Dendritic cell treated with granulocyte-macrophage colony-stimulating factor and Interleukin-4, amounts not matched to agents 40 ng/mL and 50 ng/mL, for 4 days (primary cell): Measurements from ENCODE around the gene PRELID1.

ENCODE experiments used
- H3K27ac Mint-ChIP-seq: one replicate; pipeline ENCODE4 v1.8.0; 2022; ENCODE audit warnings: mild to moderate bottlenecking, mixed read lengths
- H3K27me3 Mint-ChIP-seq: one replicate; pipeline ENCODE4 v1.8.0; 2022; ENCODE audit warnings: mild to moderate bottlenecking, mixed read lengths
- H3K36me3 Mint-ChIP-seq: one replicate; pipeline ENCODE4 v1.8.0; 2022; ENCODE audit warnings: low read depth, mixed read lengths
- H3K4me1 Mint-ChIP-seq: one replicate; pipeline ENCODE4 v1.8.0; 2022; ENCODE audit warnings: low read depth, mixed read lengths
- H3K4me3 Mint-ChIP-seq: one replicate; pipeline ENCODE4 v1.8.0; 2022; ENCODE audit warnings: mild to moderate bottlenecking, moderate library complexity, mixed read lengths
- H3K9me3 Mint-ChIP-seq: one replicate; pipeline ENCODE4 v1.8.0; 2022; ENCODE audit warnings: mixed read lengths
- intact Hi-C: fragments of 100-400 bp; cut with micrococcal nuclease; formaldehyde crosslinking; loops from one replicate; pipeline ENCODE4 v1.15.0; 2022

PRELID1 gene

GRCh38 chr5:177312649-177313181, 9.1 kb downstream of the PRELID1 start:
- peaks cover 24% of the 10 kb centered on the region for H3K36me3 Mint-ChIP-seq
- H3K27me3 Mint-ChIP-seq: peaks cover 2% of the 10 kb centered on the region
- no peak overlapping the region for H3K27ac Mint-ChIP-seq
- peak overlapping the region; percentile 20 for H3K4me3 Mint-ChIP-seq
- no peaks in the 10 kb centered on the region for H3K9me3 Mint-ChIP-seq
- peaks cover 65% of the 10 kb centered on the region for H3K4me1 Mint-ChIP-seq
- intact Hi-C loops: loop anchor here (10.0 kb wide), 1 partner anchor 182 kb away; the partner anchor contains the start of gene PDLIM7

GRCh38 chr5:177313561-177314259, 10.1 kb downstream of the PRELID1 start:
- Mint-ChIP-seq H3K27ac (no peak overlapping the region), H3K27me3 (peaks cover 6% of the 10 kb centered on the region), H3K36me3 (peaks cover 22% of the 10 kb centered on the region), H3K4me1 (peaks cover 62% of the 10 kb centered on the region), H3K9me3 (no peaks in the 10 kb centered on the region), H3K4me3 (no peak overlapping the region)
- intact Hi-C loops: loop anchor here (10.0 kb wide), 1 partner anchor 181 kb away; the partner anchor contains the start of gene PDLIM7

GRCh38 chr5:177314376-177315342, 11.1 kb downstream of the PRELID1 start:
- intact Hi-C loops: loop anchor here (5.0 to 10.0 kb wide), 2 partner anchors 73 to 180 kb away; partner anchors contain the start of gene PDLIM7
- no peak overlapping the region for H3K4me3 Mint-ChIP-seq
- peaks cover 54% of the 10 kb centered on the region for H3K4me1 Mint-ChIP-seq

GRCh38 chr5:177315411-177315810, 11.8 kb downstream of the PRELID1 start:
- Mint-ChIP-seq H3K9me3 (peaks cover 12% of the 10 kb centered on the region), H3K4me1 (peaks cover 54% of the 10 kb centered on the region), H3K4me3 (no peak overlapping the region), H3K36me3 (peaks cover 31% of the 10 kb centered on the region), H3K27ac (no peak overlapping the region), H3K27me3 (peaks cover 12% of the 10 kb centered on the region)
- intact Hi-C loops: loop anchor here (5.0 to 10.0 kb wide), 2 partner anchors 72 to 179 kb away; partner anchors contain the start of gene PDLIM7

More at GRCh38 chr5:177314376-177315342, 11.1 kb downstream of the PRELID1 start:
- Mint-ChIP-seq H3K36me3 (peaks cover 24% of the 10 kb centered on the region), H3K27me3 (peaks cover 10% of the 10 kb centered on the region), H3K9me3 (peaks cover 8% of the 10 kb centered on the region), H3K27ac (no peak overlapping the region)

GRCh38 chr5:177316005-177316404, 12.4 kb downstream of the PRELID1 start:
- Mint-ChIP-seq H3K27me3 (peaks cover 10% of the 10 kb centered on the region), H3K27ac (no peak overlapping the region), H3K4me1 (peaks cover 54% of the 10 kb centered on the region), H3K36me3 (peaks cover 31% of the 10 kb centered on the region), H3K4me3 (no peak overlapping the region), H3K9me3 (peaks cover 12% of the 10 kb centered on the region)
- intact Hi-C loops: loop anchor here (5.0 to 10.0 kb wide), 2 partner anchors 71 to 179 kb away; partner anchors contain the start of gene PDLIM7

- Mint-ChIP-seq H3K4me3 (no peak overlapping the region), H3K27ac (no peak overlapping the region), H3K36me3 (peaks cover 37% of the 10 kb centered on the region), H3K27me3 (peaks cover 10% of the 10 kb centered on the region), H3K4me1 (peaks cover 48% of the 10 kb centered on the region), H3K9me3 (peaks cover 12% of the 10 kb centered on the region)
- intact Hi-C loops: loop anchor here (5.0 to 10.0 kb wide), 2 partner anchors 69 to 177 kb away; partner anchors contain the start of gene PDLIM7
Measured at GRCh38 chr5:177317959-177318377, 14.4 kb downstream of the PRELID1 start.

GRCh38 chr5:177319913-177320588, 16.5 kb downstream of the PRELID1 start:
- intact Hi-C loops: loop anchor here (5.0 to 10.0 kb wide), 2 partner anchors 67 to 175 kb away; partner anchors contain the start of gene PDLIM7
- Mint-ChIP-seq H3K27ac (no peak overlapping the region), H3K4me1 (peaks cover 51% of the 10 kb centered on the region), H3K27me3 (peaks cover 10% of the 10 kb centered on the region), H3K4me3 (no peak overlapping the region), H3K9me3 (peaks cover 12% of the 10 kb centered on the region), H3K36me3 (peaks cover 49% of the 10 kb centered on the region)

- intact Hi-C loops: no loop called here
- Mint-ChIP-seq H3K4me3 (no peak overlapping the region), H3K27ac (no peak overlapping the region), H3K36me3 (peaks cover 56% of the 10 kb centered on the region), H3K9me3 (peaks cover 12% of the 10 kb centered on the region), H3K4me1 (peaks cover 50% of the 10 kb centered on the region), H3K27me3 (peaks cover 10% of the 10 kb centered on the region)
Measured at GRCh38 chr5:177320879-177321278, 17.3 kb downstream of the PRELID1 start.

- H3K4me3 Mint-ChIP-seq: no peak overlapping the region
- no peaks in the 10 kb centered on the region for H3K9me3 Mint-ChIP-seq
- peaks cover 32% of the 10 kb centered on the region for H3K4me1 Mint-ChIP-seq
- H3K27me3 Mint-ChIP-seq: no peaks in the 10 kb centered on the region
- H3K27ac Mint-ChIP-seq: no peak overlapping the region
- intact Hi-C loops: no loop called here
- peaks cover 75% of the 10 kb centered on the region for H3K36me3 Mint-ChIP-seq
Measured at GRCh38 chr5:177325868-177326381, 22.3 kb downstream of the PRELID1 start.

- intact Hi-C loops: no loop called here
- Mint-ChIP-seq H3K9me3 (no peaks in the 10 kb centered on the region), H3K27me3 (no peaks in the 10 kb centered on the region), H3K36me3 (peaks cover 89% of the 10 kb centered on the region), H3K4me1 (peaks cover 32% of the 10 kb centered on the region), H3K27ac (no peak overlapping the region), H3K4me3 (no peak overlapping the region)
Measured at GRCh38 chr5:177327539-177328522, 24.2 kb downstream of the PRELID1 start.

GRCh38 chr5:177328545-177329231, 25.1 kb downstream of the PRELID1 start:
- Mint-ChIP-seq H3K4me3 (no peak overlapping the region), H3K27me3 (no peaks in the 10 kb centered on the region), H3K4me1 (peaks cover 33% of the 10 kb centered on the region), H3K36me3 (peaks cover 94% of the 10 kb centered on the region), H3K9me3 (no peaks in the 10 kb centered on the region), H3K27ac (no peak overlapping the region)
- intact Hi-C loops: no loop called here

- intact Hi-C loops: no loop called here
- Mint-ChIP-seq H3K27ac (no peak overlapping the region), H3K4me1 (peaks cover 30% of the 10 kb centered on the region), H3K27me3 (no peaks in the 10 kb centered on the region), H3K4me3 (no peak overlapping the region), H3K9me3 (no peaks in the 10 kb centered on the region), H3K36me3 (peaks cover 99% of the 10 kb centered on the region)
Measured at GRCh38 chr5:177329883-177330282, 26.3 kb downstream of the PRELID1 start.
